Loucy (cell line): ENCODE data around the gene OGDH.

Experiments used
- H2AFZ ChIP-seq: fragments of 200-600 bp; sonication (generic); 2 replicates; pipeline ENCODE4 v1.6.0; 2016; ENCODE audit warnings: antibody characterized with exemption, mild to moderate bottlenecking, low read length, moderate library complexity
- H3F3A ChIP-seq: fragments of 200-600 bp; 2 replicates; pipeline ENCODE4 v1.6.0; 2016; ENCODE audit warnings: antibody characterized with exemption, low read depth, mild to moderate bottlenecking
- H3K27me3 ChIP-seq: fragments of 200-600 bp; sonication (generic); 2 replicates; pipeline ENCODE4 v1.6.1; 2014; ENCODE audit warnings: low read length, mild to moderate bottlenecking; ENCODE audit not compliant: insufficient read depth, poor library complexity, severe bottlenecking
- H3K36me3 ChIP-seq: fragments of 200-600 bp; sonication (generic); 2 replicates; pipeline ENCODE4 v1.6.1; 2016; ENCODE audit warnings: low read length; ENCODE audit not compliant: insufficient read depth
- H3K4me1 ChIP-seq: fragments of 200-600 bp; sonication (generic); 2 replicates; pipeline ENCODE4 v1.5.1; 2014; ENCODE audit warnings: low read length, mild to moderate bottlenecking; ENCODE audit not compliant: insufficient read depth, poor library complexity, severe bottlenecking
- H3K4me2 ChIP-seq: fragments of 200-600 bp; sonication (generic); 2 replicates; pipeline ENCODE4 v1.6.0; 2014; ENCODE audit warnings: antibody characterized with exemption, low read length, low read depth, mild to moderate bottlenecking; ENCODE audit not compliant: poor library complexity, severe bottlenecking
- H3K4me3 ChIP-seq: fragments of 200-600 bp; sonication (generic); 2 replicates; pipeline ENCODE4 v1.5.1; 2014; ENCODE audit warnings: low read length, mild to moderate bottlenecking, mixed read lengths; ENCODE audit not compliant: poor library complexity, severe bottlenecking
- H3K79me2 ChIP-seq: fragments of 200-600 bp; sonication (generic); 2 replicates; pipeline ENCODE4 v1.6.1; 2014; ENCODE audit warnings: low read length; ENCODE audit not compliant: insufficient read depth
- H3K9ac ChIP-seq: fragments of 200-600 bp; sonication (generic); 2 replicates; pipeline ENCODE4 v1.6.0; 2014; ENCODE audit warnings: mild to moderate bottlenecking, low read depth, low read length, moderate library complexity; ENCODE audit not compliant: poor library complexity, severe bottlenecking
- H3K9me2 ChIP-seq: fragments of 200-600 bp; sonication (generic); replicated peaks from 2 replicates; pipeline ENCODE4 v1.6.1; 2016; ENCODE audit warnings: low read depth, low read length, mixed read lengths
- H3K9me3 ChIP-seq: fragments of 200-600 bp; sonication (generic); 2 replicates; pipeline ENCODE4 v1.6.1; 2014; ENCODE audit warnings: mild to moderate bottlenecking, antibody characterized with exemption, low read length, low read depth; ENCODE audit not compliant: insufficient read depth
- H4K20me1 ChIP-seq: fragments of 200-600 bp; sonication (generic); 2 replicates; pipeline ENCODE4 v1.6.0; 2014; ENCODE audit warnings: antibody characterized with exemption, low read length, mild to moderate bottlenecking; ENCODE audit not compliant: insufficient read depth, poor library complexity, severe bottlenecking
- EZH2phosphoT487 ChIP-seq: fragments of 200-600 bp; IDR thresholded peaks from 2 replicates; pipeline ENCODE4 v1.6.1; 2018; ENCODE audit warnings: antibody characterized with exemption, mild to moderate bottlenecking, moderate library complexity, borderline replicate concordance
- TF ChIP-seq, protein P1 (sequence below): fragments of 200-600 bp; sonication (generic); conservative IDR thresholded peaks from 2 replicates; pipeline ENCODE4 v1.5.1; 2014; ENCODE audit warnings: mild to moderate bottlenecking, antibody characterized with exemption, low read length

The OGDH gene

DNA sequence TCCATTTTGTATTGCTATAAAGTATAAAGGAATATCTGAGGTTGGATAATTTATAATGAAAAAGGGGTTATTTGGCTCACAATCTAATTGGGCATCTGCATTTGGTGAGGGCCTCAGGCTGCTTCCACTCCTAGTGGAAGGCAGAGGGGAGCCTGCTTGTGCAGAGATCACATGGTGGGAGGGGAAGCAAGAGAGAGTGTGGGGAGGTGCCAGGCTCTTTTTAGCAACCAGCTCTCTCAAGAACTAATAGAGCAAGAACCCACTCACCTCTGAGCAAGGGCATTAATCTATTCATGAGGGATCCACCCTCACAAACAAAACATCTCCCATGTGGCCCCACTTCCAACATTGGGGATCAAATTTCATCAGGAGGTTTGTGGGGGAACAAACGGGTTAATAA is 64.6 kb downstream of the OGDH start:
- no peaks in the 10 kb centered on the region for H4K20me1 ChIP-seq
- no peaks in the 10 kb centered on the region for H3K9me3 ChIP-seq
- no peak overlapping the region for H3K4me3 ChIP-seq
- no peak overlapping the region for H2AFZ ChIP-seq
- H3K4me2 ChIP-seq = no peak overlapping the region
- TF ChIP-seq, protein P1, sequence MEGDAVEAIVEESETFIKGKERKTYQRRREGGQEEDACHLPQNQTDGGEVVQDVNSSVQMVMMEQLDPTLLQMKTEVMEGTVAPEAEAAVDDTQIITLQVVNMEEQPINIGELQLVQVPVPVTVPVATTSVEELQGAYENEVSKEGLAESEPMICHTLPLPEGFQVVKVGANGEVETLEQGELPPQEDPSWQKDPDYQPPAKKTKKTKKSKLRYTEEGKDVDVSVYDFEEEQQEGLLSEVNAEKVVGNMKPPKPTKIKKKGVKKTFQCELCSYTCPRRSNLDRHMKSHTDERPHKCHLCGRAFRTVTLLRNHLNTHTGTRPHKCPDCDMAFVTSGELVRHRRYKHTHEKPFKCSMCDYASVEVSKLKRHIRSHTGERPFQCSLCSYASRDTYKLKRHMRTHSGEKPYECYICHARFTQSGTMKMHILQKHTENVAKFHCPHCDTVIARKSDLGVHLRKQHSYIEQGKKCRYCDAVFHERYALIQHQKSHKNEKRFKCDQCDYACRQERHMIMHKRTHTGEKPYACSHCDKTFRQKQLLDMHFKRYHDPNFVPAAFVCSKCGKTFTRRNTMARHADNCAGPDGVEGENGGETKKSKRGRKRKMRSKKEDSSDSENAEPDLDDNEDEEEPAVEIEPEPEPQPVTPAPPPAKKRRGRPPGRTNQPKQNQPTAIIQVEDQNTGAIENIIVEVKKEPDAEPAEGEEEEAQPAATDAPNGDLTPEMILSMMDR = no peak
- TF ChIP-seq EZH2phosphoT487 = no peak
- H3K4me1 ChIP-seq = no peaks in the 10 kb centered on the region
- H3K27me3 ChIP-seq = no peaks in the 10 kb centered on the region
- no peaks in the 10 kb centered on the region for H3K9me2 ChIP-seq
- H3K79me2 ChIP-seq = no peaks in the 10 kb centered on the region
- H3K36me3 ChIP-seq = peaks cover 42% of the 10 kb centered on the region; the same call in 1 of the 2 replicates
- H3F3A ChIP-seq = no peaks in the 10 kb centered on the region
- H3K9ac ChIP-seq = no peak overlapping the region

DNA sequence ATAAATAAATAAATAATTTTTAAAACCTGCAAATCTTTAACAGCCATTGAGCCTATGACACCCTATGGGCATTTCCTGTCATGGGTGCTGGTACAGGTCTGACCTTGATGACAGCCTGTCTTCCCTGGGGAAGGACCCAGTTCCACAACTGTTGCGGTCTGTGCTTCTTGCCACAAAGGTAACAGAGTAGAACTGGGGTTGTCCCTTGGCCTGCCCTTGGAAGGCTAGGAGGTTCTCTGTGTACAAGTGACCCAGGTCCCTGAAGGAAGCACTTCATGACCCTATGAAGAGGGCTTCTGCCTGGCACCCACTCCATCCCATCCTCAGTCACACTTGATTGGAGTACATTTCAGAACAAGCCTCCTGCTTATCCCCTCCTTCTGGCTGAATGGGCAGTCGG is 66.9 kb downstream of the OGDH start:
- Histone ChIP-seq H3K9me2 (no peaks in the 10 kb centered on the region), H3K36me3 (peaks cover 30% of the 10 kb centered on the region; the same call in 1 of the 2 replicates), H3K27me3 (no peaks in the 10 kb centered on the region), H3K9ac (no peak overlapping the region), H4K20me1 (no peaks in the 10 kb centered on the region), H3K4me3 (no peak overlapping the region), H2AFZ (no peak overlapping the region), H3F3A (no peaks in the 10 kb centered on the region), H3K79me2 (no peaks in the 10 kb centered on the region), H3K9me3 (no peaks in the 10 kb centered on the region), H3K4me1 (no peaks in the 10 kb centered on the region), H3K4me2 (no peak overlapping the region)
- TF ChIP-seq EZH2phosphoT487 = no peak
- TF ChIP-seq, protein P1 = no peak

DNA sequence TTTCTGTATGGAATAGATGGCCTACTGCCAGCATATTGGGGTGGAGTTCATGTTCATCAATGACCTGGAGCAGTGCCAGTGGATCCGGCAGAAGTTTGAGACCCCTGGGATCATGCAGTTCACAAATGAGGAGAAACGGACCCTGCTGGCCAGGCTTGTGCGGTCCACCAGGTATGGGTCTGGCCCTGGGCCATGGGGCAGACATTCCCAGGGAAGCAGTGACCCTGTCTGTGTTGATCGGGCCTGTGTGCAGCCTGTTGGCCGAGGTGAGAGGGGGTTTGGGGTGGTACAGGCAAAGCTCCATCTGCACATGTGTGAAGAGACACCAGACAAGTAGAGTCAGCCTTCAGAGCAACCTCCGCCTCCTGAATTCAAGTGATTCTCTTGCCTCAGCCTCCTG is 67.3 kb downstream of the OGDH start:
- Histone ChIP-seq H3K9me3 (no peaks in the 10 kb centered on the region), H3F3A (no peaks in the 10 kb centered on the region), H3K36me3 (peaks cover 27% of the 10 kb centered on the region; the same call in 1 of the 2 replicates), H3K9ac (no peak overlapping the region), H3K27me3 (no peaks in the 10 kb centered on the region), H3K4me3 (no peak overlapping the region), H3K79me2 (no peaks in the 10 kb centered on the region), H2AFZ (no peak overlapping the region), H4K20me1 (no peaks in the 10 kb centered on the region), H3K9me2 (no peaks in the 10 kb centered on the region), H3K4me1 (no peaks in the 10 kb centered on the region), H3K4me2 (no peak overlapping the region)
- TF ChIP-seq, protein P1 = no peak
- no peak for TF ChIP-seq EZH2phosphoT487
